Tibial nerve (tissue), 3 donors: ENCODE measurements around the gene MED12.

Experiments used
- CTCF ChIP-seq, 5 experiments: fragments of 200-600 bp in 3 of 5; fragments of 450-650 bp in 2 of 5; sonication (generic) in 3 of 5; IDR thresholded peaks; one replicate each; pipeline ENCODE4 v1.5.1; 2016 to 2019; ENCODE audit warnings: antibody characterized with exemption in 5 of 5, mild to moderate bottlenecking in 3 of 5, moderate library complexity in 2 of 5
- POLR2A ChIP-seq, 2 donors: fragments of 450-650 bp; IDR thresholded peaks; one replicate each; pipeline ENCODE4 v1.6.1; 2017; ENCODE audit warnings: antibody characterized with exemption in 2 of 2, mild to moderate bottlenecking in 2 of 2, moderate library complexity in 2 of 2

DNA sequence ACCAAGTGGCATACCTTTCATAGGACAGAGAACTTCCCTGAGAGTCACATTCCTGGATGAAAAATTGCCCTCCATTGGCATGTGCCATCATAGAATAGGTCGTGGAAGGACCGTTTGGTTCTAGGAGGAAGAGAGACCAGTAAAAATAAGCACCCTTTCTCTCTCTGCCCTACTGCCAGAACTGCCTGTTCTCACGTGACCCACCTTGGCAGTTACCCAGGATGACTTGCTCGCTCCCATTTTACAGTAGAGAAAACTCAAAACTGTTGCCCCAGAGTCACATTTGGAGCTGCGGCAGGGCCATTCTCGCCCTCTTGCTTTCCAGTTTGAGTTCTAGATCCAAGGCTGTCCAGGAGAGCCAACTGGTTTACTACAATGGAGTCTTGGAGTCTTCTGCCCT lies 25.1 kb downstream of the MED12 start:
- TF ChIP-seq CTCF (IDR thresholded peaks at IDR 0.05) (no peak), POLR2A (IDR thresholded peaks at IDR 0.05) (no peak)
